ENCODE results near the gene NFATC4.

GRCh38 chr14:24360281-24360680 lies 7.7 kb upstream of the NFATC4 start:
- no peak for TF ChIP-seq CTCF (IDR thresholded peaks at IDR 0.05)
- TF ChIP-seq POLR2A (IDR thresholded peaks at IDR 0.05): no peak

All from testis (tissue), 2 donors.